ENCODE results near the gene AIP. TPM values are rescaled to one million over a fixed set of nuclear protein-coding genes. Genes with fewer than 3 reads are reported as not detected.

Gene AIP
- total and polyA plus RNA-seq, 9 of the 15 experiments (the other 6 are each of a cell fraction or from before 2014, with no cell fraction given): 5.2 to 92.5 (median 52.7) TPM

DNA sequence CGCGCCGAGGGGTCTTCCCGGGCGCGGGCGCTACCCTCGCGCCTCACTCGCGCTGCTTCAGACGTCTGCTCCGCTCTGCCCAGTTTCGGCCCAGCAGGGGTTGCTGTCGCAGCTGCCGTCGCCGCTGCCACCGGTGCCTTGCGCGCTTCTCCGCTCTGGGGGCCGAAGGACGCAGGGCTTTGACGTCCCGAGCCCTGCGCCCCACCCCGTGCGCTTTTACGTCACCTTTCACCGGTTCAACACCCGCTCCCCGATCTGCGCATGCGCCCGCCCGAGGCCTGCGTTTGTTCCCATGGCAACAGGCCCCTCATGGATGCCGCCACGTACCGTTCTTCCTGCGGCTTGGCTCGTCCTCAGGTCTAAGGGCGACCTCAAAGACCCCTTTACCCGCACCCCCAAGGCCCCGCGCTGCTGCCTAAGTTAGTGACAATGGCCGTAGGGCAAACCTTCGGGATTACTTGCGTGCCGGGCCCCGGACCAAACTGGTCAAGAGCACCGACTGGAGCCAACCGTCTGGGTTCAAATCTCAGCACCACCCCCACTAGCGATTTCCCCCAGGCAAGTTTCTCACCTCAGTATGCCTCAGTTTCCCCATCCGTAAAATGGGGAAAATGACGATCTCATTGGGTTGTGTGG, 25.8 kb downstream of the AIP start (continued):
- TF ChIP-seq MYNN (IDR thresholded peaks at IDR 0.05): no peak
- no peak for TF ChIP-seq MYNN (CRISPR knock-in tag; IDR thresholded peaks at IDR 0.05)
- TF ChIP-seq NONO (IDR thresholded peaks at IDR 0.05; ENCODE audit: low read depth in 2 of 2, low read length in 1 of 2): peak in 1 of 2 experiments; percentile 52; a peak in 1 of 4 replicates
- no peak for TF ChIP-seq SMAD3 (CRISPR knock-in tag; conservative IDR thresholded peaks at IDR 0.05)
- no peak for TF ChIP-seq NFATC3 (IDR thresholded peaks at IDR 0.05)
- TF ChIP-seq, protein P1, sequence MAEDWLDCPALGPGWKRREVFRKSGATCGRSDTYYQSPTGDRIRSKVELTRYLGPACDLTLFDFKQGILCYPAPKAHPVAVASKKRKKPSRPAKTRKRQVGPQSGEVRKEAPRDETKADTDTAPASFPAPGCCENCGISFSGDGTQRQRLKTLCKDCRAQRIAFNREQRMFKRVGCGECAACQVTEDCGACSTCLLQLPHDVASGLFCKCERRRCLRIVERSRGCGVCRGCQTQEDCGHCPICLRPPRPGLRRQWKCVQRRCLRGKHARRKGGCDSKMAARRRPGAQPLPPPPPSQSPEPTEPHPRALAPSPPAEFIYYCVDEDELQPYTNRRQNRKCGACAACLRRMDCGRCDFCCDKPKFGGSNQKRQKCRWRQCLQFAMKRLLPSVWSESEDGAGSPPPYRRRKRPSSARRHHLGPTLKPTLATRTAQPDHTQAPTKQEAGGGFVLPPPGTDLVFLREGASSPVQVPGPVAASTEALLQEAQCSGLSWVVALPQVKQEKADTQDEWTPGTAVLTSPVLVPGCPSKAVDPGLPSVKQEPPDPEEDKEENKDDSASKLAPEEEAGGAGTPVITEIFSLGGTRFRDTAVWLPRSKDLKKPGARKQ (CRISPR knock-in tag; IDR thresholded peaks at IDR 0.05): no peak
- TF ChIP-seq, protein P2, sequence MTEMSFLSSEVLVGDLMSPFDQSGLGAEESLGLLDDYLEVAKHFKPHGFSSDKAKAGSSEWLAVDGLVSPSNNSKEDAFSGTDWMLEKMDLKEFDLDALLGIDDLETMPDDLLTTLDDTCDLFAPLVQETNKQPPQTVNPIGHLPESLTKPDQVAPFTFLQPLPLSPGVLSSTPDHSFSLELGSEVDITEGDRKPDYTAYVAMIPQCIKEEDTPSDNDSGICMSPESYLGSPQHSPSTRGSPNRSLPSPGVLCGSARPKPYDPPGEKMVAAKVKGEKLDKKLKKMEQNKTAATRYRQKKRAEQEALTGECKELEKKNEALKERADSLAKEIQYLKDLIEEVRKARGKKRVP (CRISPR knock-in tag; IDR thresholded peaks at IDR 0.05): no peak
- TF ChIP-seq FUS (optimal IDR thresholded peaks at IDR 0.05; ENCODE audit: low read depth, low read length): no peak
- 0 out of 2 replicates have a peak, but pooled peaks have one; percentile 23 for TF ChIP-seq PML (IDR thresholded peaks at IDR 0.05; ENCODE audit: low read length)
- TF ChIP-seq ZC3H11A (IDR thresholded peaks at IDR 0.05; ENCODE audit: low read depth, low read length): no peak
- no peak for TF ChIP-seq ZNF384 (IDR thresholded peaks at IDR 0.05; ENCODE audit: low read depth, low read length)
- TF ChIP-seq HNRNPH1 (optimal IDR thresholded peaks at IDR 0.05; ENCODE audit: low read depth, low read length): no peak
- TF ChIP-seq, protein P3, sequence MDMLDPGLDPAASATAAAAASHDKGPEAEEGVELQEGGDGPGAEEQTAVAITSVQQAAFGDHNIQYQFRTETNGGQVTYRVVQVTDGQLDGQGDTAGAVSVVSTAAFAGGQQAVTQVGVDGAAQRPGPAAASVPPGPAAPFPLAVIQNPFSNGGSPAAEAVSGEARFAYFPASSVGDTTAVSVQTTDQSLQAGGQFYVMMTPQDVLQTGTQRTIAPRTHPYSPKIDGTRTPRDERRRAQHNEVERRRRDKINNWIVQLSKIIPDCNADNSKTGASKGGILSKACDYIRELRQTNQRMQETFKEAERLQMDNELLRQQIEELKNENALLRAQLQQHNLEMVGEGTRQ (CRISPR knock-in tag; IDR thresholded peaks at IDR 0.05): no peak
- TF ChIP-seq PURB (CRISPR knock-in tag; IDR thresholded peaks at IDR 0.05; ENCODE audit: low read depth): no peak
- TF ChIP-seq SOX6 (IDR thresholded peaks at IDR 0.05): no peak
- TF ChIP-seq HIVEP1 (CRISPR knock-in tag; IDR thresholded peaks at IDR 0.05): no peak
- TF ChIP-seq BCL6 (CRISPR knock-in tag; IDR thresholded peaks at IDR 0.05): no peak
- TF ChIP-seq NR2C1 (IDR thresholded peaks at IDR 0.05): no peak
- TF ChIP-seq NR2C1 (tag; IDR thresholded peaks at IDR 0.05): peak; percentile 63
- peak; percentile 99 for TF ChIP-seq CREM (IDR thresholded peaks at IDR 0.05; ENCODE audit: low read depth)
- peak; percentile 91 for TF ChIP-seq RB1 (IDR thresholded peaks at IDR 0.05; ENCODE audit: low read depth)
- peak; percentile 97 for TF ChIP-seq SIN3B (IDR thresholded peaks at IDR 0.05; ENCODE audit: low read depth)
- TF ChIP-seq, protein P4, sequence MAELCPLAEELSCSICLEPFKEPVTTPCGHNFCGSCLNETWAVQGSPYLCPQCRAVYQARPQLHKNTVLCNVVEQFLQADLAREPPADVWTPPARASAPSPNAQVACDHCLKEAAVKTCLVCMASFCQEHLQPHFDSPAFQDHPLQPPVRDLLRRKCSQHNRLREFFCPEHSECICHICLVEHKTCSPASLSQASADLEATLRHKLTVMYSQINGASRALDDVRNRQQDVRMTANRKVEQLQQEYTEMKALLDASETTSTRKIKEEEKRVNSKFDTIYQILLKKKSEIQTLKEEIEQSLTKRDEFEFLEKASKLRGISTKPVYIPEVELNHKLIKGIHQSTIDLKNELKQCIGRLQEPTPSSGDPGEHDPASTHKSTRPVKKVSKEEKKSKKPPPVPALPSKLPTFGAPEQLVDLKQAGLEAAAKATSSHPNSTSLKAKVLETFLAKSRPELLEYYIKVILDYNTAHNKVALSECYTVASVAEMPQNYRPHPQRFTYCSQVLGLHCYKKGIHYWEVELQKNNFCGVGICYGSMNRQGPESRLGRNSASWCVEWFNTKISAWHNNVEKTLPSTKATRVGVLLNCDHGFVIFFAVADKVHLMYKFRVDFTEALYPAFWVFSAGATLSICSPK (IDR thresholded peaks at IDR 0.05; ENCODE audit: borderline replicate concordance): no peak
- TF ChIP-seq ZNF696 (CRISPR knock-in tag; conservative IDR thresholded peaks at IDR 0.05): no peak
- no peak for TF ChIP-seq HDAC3 (IDR thresholded peaks at IDR 0.05; ENCODE audit: borderline replicate concordance, partially characterized antibody)
- no peak for TF ChIP-seq CBFB (CRISPR knock-in tag; IDR thresholded peaks at IDR 0.05)
- no peak for TF ChIP-seq FOXK1 (CRISPR knock-in tag; IDR thresholded peaks at IDR 0.05; ENCODE audit: borderline replicate concordance)

Data from K562 (cell line).